ENCODE data around the gene KRTAP4-3.
"Not testable (repeated sequence)": the region's sequence is repeated elsewhere in the genome, so short reads cannot be mapped to it uniquely, and the experiment has no call there.

KRTAP4-3 gene

DNA sequence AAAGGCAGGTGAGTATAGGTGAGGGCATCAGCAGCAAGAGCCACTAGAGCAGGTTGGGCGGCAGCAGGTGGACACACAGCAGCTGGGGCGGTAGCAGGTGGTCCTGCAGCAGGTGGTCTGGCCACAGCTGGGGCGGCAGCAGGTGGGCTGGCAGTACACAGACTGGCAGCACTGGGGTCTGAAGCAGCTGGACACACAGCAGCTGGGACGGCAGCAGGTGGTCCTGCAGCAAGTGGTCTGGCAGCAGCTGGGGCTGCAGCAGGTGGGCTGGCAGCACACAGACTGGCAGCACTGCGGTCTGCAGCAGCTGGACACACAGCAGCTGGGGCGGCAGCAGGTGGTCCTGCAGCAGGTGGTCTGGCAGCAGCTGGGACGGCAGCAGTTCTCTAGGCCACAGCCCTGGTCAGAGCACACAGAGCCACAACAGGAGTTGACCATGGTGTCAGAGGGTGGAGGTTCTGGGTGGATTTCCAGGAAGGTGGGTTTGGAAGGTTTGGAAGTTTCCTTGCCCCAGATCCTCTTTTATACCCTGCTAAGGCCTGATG is 9.8 kb upstream of the KRTAP4-3 start, which contains the start of gene KRTAP4-2:
TSS of gene KRTAP4-2 (minus strand) at position 495 of the 545 bp plus-strand sequence. CDS start at position 438, 57 bp downstream.
- no peak for DNase-seq
- TF ChIP-seq GATA1 (IDR thresholded peaks at IDR 0.05; ENCODE audit: low read depth, low read length) (no peak), POLR2A (IDR thresholded peaks at IDR 0.05; ENCODE audit: low read length) (no peak)

DNA sequence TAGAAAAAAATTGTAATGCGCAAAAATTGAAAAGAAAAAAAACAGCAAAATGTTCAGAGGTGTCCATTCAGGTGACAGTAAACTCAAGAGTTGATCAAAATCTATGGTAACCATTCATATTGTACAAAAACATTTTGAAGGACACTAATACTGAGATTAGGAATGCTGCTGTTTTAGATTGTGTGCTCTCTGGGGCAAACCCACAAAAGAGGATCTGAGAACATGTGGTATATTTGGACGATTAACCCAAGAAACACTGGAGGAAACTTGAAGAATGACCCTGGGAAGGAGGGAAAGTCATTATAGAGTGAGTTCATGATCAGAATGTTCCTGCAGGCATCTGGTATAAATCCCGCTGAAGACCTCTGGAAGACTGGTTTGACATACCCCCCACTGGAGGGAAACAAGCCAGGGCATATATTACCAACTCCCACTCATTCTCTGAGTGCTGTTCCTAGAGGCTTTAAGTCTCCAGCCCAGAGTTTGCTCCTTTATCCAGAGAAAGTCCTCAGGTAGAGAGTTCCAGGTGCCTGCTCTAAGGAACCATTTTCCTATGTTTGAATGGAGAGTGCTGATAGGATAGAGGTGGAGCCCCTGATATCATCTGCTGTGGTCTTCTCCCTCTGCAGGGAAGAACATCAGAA is 8.8 kb upstream of the KRTAP4-3 start:
- DNase-seq, result no peak

DNA sequence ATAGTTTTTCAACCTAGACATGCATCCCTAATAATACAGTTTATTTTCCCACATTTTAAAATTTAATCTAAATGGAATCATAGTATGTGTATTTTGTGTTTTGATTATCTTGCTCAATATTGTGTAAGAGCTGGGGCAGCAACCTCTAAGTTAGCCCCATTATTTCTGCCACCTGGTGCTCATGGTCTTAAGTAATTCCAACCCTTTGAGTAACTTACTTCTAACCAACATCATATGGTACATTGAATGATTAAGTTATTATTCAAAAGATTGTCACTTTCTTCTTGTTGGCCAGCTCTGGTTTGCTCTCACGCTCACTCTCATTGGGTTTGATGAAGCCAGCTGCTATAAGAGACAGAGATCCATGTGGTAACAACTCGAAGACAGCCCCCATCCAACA is 3.9 kb upstream of the KRTAP4-3 start:
- no peak for DNase-seq
- TF ChIP-seq GATA1 (IDR thresholded peaks at IDR 0.05; ENCODE audit: low read depth, low read length), result no peak
- no peak for TF ChIP-seq POLR2A (IDR thresholded peaks at IDR 0.05; ENCODE audit: low read length)

More for the DNA sequence above, 8.8 kb upstream of the KRTAP4-3 start:
- TF ChIP-seq GATA1 (IDR thresholded peaks at IDR 0.05; ENCODE audit: low read depth, low read length) (no peak), POLR2A (IDR thresholded peaks at IDR 0.05; ENCODE audit: low read length) (no peak)

DNA sequence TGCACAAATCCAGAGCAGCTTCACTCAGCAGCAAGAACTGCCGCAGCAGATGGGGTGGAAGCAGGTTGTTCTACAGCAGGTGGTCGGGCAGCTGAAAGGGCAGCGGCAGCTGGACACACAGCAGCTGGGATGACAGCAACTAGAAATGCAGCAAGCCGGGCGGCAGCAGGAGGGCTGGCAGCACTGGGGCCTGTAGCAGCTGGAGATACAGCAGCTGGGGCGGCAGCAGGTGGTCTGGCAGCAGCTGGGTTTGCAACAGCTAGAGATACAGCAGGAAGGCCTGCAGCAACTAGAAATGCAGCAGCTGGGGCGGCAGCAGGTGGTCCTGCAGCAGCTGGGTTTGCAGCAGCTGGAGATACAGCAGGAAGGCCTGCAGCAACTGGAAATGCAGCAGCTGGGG is 460 bp downstream of the KRTAP4-3 start:
- TF ChIP-seq GATA1 (IDR thresholded peaks at IDR 0.05; ENCODE audit: low read depth, low read length) (no peak), POLR2A (IDR thresholded peaks at IDR 0.05; ENCODE audit: low read length) (no peak)
- DNase-seq, result no peak

- TF ChIP-seq GATA1 (IDR thresholded peaks at IDR 0.05; ENCODE audit: low read depth, low read length), result no peak
- no peak for TF ChIP-seq POLR2A (IDR thresholded peaks at IDR 0.05; ENCODE audit: low read length)
- no peak for DNase-seq
Measured at GRCh38 chr17:41163828-41164227, 4.2 kb downstream of the KRTAP4-3 start.

- no peak for DNase-seq
- no peak for TF ChIP-seq POLR2A (IDR thresholded peaks at IDR 0.05; ENCODE audit: low read length)
- TF ChIP-seq GATA1 (IDR thresholded peaks at IDR 0.05; ENCODE audit: low read depth, low read length), result no peak
Measured at GRCh38 chr17:41160648-41161047, 7.4 kb downstream of the KRTAP4-3 start, which contains the start of gene KRTAP4-4. Gene KRTAP4-4 (minus strand): TSS chr17:41160748. CDS start chr17:41160691, 57 bp downstream.

- DNase-seq, result not testable (repeated sequence)
Measured at GRCh38 chr17:41160190-41160589, 7.8 kb downstream of the KRTAP4-3 start.

DNA sequence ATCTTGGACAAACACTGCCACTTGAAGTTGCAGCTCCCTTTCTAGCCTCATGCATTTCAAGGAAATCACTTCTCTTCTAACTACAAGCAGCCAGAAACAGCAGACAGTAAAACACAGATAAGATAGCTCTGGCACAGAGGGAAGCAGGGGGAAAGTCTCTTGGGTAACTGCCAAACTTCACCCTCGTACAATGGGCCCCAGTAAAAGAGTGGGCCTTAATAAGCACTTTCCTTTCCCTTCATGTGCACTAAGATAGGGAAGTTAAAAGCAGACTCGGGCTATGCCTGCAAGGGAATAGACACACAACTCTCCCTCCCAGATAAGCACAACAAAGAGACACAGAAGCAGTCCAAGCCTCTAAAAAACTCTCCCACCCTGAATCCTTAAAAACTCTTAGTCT is 14.2 kb downstream of the KRTAP4-3 start:
- DNase-seq, result peak in 1 of 2 experiments; percentile 10
- TF ChIP-seq POLR2A (IDR thresholded peaks at IDR 0.05; ENCODE audit: low read length), result no peak
- no peak for TF ChIP-seq GATA1 (IDR thresholded peaks at IDR 0.05; ENCODE audit: low read depth, low read length)

- no peak for TF ChIP-seq GATA1 (IDR thresholded peaks at IDR 0.05; ENCODE audit: low read depth, low read length)
- TF ChIP-seq POLR2A (IDR thresholded peaks at IDR 0.05; ENCODE audit: low read length), result no peak
- DNase-seq, result no peak
Measured at GRCh38 chr17:41151525-41151924, 16.5 kb downstream of the KRTAP4-3 start.

DNA sequence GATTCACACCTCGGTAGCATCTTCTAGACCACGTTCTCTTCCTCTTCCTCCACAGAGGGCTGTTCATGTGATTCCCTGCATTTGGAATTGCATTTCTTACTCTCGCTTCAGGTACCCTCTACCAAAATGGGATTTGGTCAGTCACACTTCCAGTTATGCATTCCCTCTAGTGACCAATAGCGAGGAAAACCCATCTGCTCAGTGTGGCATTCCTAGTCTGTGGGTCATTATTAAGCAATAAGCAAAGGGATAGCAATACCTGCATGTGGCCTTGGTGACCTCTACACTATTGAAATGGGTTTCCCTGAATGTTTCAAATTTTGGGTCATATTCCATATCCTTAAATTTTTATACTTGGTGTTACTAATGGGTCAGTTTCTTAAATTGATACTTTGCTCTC is 18.0 kb downstream of the KRTAP4-3 start:
- DNase-seq, result no peak
- no peak for TF ChIP-seq POLR2A (IDR thresholded peaks at IDR 0.05; ENCODE audit: low read length)
- TF ChIP-seq GATA1 (IDR thresholded peaks at IDR 0.05; ENCODE audit: low read depth, low read length), result no peak

DNA sequence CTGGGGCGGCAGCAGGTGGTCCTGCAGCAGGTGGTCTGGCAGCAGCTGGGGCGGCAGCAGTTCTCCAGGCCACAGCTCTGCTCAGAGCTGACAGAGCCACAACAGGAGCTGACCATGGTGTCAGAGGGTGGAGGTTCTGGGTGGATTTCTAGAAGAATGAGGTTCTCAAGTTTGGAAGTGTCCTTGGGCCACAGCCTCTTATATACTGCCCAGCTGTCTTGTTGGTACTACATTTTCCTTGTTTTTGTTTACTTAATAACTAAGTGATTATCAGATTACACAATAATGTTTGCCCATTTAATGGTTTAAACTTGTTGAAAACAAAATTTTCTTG is 18.4 kb downstream of the KRTAP4-3 start, which contains the start of gene KRTAP4-5:
TSS of gene KRTAP4-5 (minus strand) at position 174 of the 334 bp plus-strand sequence. CDS start at position 116, 58 bp downstream.
- TF ChIP-seq POLR2A (IDR thresholded peaks at IDR 0.05; ENCODE audit: low read length) (no peak), GATA1 (IDR thresholded peaks at IDR 0.05; ENCODE audit: low read depth, low read length) (no peak)
- no peak for DNase-seq

DNA sequence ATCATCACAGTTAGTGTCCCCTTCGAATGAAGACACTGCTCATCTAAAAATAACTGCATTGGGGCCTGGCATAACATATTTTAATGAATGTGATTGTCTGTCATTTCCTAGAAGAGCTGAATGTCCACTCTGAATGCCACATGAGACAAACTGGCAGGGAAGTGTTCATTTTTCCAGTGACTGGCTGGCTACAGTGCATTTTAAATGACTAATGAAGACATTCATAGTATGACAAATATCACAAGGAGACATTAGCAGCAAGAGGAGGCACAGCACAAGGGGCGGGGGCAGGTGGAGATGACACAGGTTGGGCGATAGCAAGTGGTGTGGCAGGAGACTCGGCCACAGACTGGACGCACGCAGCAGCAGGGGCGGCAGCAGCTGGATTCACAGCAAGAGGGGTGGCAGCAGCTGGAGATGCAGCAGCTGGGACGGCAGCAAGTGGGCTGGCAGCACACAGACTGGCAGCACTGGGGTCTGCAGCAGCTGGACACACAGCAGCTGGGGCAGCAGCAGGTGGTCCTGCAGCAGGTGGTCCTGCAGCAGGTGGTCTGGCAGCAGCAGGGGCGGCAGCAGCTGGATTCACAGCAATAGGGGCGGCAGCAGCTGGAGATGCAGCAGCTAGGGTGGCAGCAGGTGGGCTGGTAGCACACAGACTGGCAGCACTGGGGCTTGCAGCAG is 18.9 kb downstream of the KRTAP4-3 start:
- DNase-seq, result not testable (repeated sequence)

GRCh38 chr17:41147531-41148204 is 20.4 kb downstream of the KRTAP4-3 start:
- TF ChIP-seq POLR2A (IDR thresholded peaks at IDR 0.05; ENCODE audit: low read length), result no peak
- TF ChIP-seq GATA1 (IDR thresholded peaks at IDR 0.05; ENCODE audit: low read depth, low read length), result no peak
- DNase-seq, result no peak

DNA sequence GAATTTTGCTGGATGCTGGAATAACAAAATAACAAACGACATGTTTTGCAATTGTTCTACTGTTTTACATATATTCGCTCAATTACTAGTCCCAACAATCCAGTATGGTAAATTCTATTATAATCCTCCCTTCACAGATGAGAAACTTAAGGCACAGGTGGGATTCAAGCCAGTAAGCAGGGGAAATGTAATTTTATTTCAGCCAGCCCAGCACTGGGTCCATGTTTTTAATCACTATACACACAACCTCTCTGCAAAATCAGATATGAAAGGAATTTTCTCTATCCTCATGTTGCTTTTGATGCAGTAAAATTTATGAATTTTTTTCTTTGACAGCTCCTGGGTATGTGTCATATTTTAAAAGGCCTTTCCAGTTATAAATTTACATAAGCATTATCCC is 22.8 kb downstream of the KRTAP4-3 start:
- no peak for DNase-seq
- TF ChIP-seq GATA1 (IDR thresholded peaks at IDR 0.05; ENCODE audit: low read depth, low read length) (no peak), POLR2A (IDR thresholded peaks at IDR 0.05; ENCODE audit: low read length) (no peak)
